Upper lobe of left lung (tissue), 4 donors: ENCODE data around the gene PDGFA.

Experiments
- POLR2AphosphoS5 ChIP-seq, 2 donors: sonication (generic); formaldehyde crosslinking; IDR thresholded peaks; one replicate each; pipeline ENCODE4 v1.5.1; 2017; ENCODE audit warnings: antibody characterized with exemption in 2 of 2
- TF ChIP-seq, protein P1 (sequence below), 6 experiments: fragments of 450-650 bp in 4 of 6; fragments of 200-600 bp in 2 of 6; sonication (generic) in 2 of 6; IDR thresholded peaks; one replicate each; pipeline ENCODE4 v1.5.1; 2016 to 2019; ENCODE audit warnings: antibody characterized with exemption in 6 of 6

- TF ChIP-seq, protein P1, sequence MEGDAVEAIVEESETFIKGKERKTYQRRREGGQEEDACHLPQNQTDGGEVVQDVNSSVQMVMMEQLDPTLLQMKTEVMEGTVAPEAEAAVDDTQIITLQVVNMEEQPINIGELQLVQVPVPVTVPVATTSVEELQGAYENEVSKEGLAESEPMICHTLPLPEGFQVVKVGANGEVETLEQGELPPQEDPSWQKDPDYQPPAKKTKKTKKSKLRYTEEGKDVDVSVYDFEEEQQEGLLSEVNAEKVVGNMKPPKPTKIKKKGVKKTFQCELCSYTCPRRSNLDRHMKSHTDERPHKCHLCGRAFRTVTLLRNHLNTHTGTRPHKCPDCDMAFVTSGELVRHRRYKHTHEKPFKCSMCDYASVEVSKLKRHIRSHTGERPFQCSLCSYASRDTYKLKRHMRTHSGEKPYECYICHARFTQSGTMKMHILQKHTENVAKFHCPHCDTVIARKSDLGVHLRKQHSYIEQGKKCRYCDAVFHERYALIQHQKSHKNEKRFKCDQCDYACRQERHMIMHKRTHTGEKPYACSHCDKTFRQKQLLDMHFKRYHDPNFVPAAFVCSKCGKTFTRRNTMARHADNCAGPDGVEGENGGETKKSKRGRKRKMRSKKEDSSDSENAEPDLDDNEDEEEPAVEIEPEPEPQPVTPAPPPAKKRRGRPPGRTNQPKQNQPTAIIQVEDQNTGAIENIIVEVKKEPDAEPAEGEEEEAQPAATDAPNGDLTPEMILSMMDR (IDR thresholded peaks at IDR 0.05): no peak
- no peak for TF ChIP-seq POLR2AphosphoS5 (IDR thresholded peaks at IDR 0.05)
Measured at GRCh38 chr7:566100-566499, 46.5 kb upstream of the PDGFA start.
